Mammary epithelial cell (primary cell): Measurements from ENCODE around the gene FUBP1.

Experiments used
- EZH2 ChIP-seq: IDR thresholded peaks from 2 replicates; pipeline ENCODE4 v1.6.1; 2012; ENCODE audit warnings: low read length, inconsistent platforms, borderline replicate concordance
- TF ChIP-seq, protein P1 (sequence below), 2 donors: IDR thresholded peaks in 1 of 2; conservative IDR thresholded peaks in 1 of 2; 2 replicates each; pipeline ENCODE4 v1.5.1; 2011 to 2012; ENCODE audit warnings: inconsistent platforms in 2 of 2, low read length in 2 of 2, mild to moderate bottlenecking in 2 of 2, control low read depth in 1 of 2, low read depth in 1 of 2; ENCODE audit not compliant: insufficient read depth in 1 of 2; ENCODE audit errors: extremely low read depth in 1 of 2

DNA sequence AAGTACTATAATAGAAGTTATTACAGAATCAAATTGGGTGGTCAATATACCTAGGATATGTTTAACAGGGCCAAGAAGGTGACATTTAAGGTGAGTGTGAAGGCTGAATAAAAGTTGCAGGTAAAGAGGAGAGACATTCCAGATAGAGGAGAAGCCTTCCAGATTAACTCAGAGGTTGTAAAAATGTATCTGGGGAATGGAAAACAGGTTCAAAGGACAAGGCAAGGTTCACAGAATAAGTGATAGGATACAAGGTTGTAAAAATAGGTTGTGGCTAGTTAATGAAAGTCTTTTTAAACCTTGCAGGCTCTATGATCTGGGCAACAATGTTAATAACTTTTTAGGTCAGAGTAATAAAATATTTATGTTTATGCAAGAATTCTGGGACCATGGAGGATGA is 40.2 kb downstream of the FUBP1 start:
- TF ChIP-seq, protein P1, sequence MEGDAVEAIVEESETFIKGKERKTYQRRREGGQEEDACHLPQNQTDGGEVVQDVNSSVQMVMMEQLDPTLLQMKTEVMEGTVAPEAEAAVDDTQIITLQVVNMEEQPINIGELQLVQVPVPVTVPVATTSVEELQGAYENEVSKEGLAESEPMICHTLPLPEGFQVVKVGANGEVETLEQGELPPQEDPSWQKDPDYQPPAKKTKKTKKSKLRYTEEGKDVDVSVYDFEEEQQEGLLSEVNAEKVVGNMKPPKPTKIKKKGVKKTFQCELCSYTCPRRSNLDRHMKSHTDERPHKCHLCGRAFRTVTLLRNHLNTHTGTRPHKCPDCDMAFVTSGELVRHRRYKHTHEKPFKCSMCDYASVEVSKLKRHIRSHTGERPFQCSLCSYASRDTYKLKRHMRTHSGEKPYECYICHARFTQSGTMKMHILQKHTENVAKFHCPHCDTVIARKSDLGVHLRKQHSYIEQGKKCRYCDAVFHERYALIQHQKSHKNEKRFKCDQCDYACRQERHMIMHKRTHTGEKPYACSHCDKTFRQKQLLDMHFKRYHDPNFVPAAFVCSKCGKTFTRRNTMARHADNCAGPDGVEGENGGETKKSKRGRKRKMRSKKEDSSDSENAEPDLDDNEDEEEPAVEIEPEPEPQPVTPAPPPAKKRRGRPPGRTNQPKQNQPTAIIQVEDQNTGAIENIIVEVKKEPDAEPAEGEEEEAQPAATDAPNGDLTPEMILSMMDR (conservative IDR thresholded peaks at IDR 0.05 in 1 of 2, IDR thresholded peaks at IDR 0.05 in 1 of 2; ENCODE audit: extremely low read depth in 1 of 2, insufficient read depth in 1 of 2, low read depth in 1 of 2, low read length in 2 of 2) = no peak
- TF ChIP-seq EZH2 = no peak
